Measurements from ENCODE around the gene XYLT1. TPM values are rescaled to one million over a fixed set of nuclear protein-coding genes. Genes with fewer than 3 reads are reported as not detected.

XYLT1 gene
- total RNA-seq, 1 donor from 2014 or later = 59.1 TPM

- no peak for DNase-seq (ENCODE audit: low spot score)
Measured at GRCh38 chr16:17160920-17161431, 309.8 kb downstream of the XYLT1 start.

GRCh38 chr16:17160285-17160853 lies 310.4 kb downstream of the XYLT1 start:
- no peak for DNase-seq (ENCODE audit: low spot score)

GRCh38 chr16:17159617-17160016 lies 311.1 kb downstream of the XYLT1 start:
- DNase-seq (ENCODE audit: low spot score) = no peak

- no peak for DNase-seq (ENCODE audit: low spot score)
Measured at GRCh38 chr16:17155936-17156335, 314.8 kb downstream of the XYLT1 start.

GRCh38 chr16:17155485-17155884 lies 315.3 kb downstream of the XYLT1 start:
- DNase-seq (ENCODE audit: low spot score) = no peak

- no peak for DNase-seq (ENCODE audit: low spot score)
Measured at GRCh38 chr16:17154981-17155380, 315.8 kb downstream of the XYLT1 start.

- no peak for DNase-seq (ENCODE audit: low spot score)
Measured at GRCh38 chr16:17152311-17152710, 318.4 kb downstream of the XYLT1 start.

GRCh38 chr16:17151335-17151734 lies 319.4 kb downstream of the XYLT1 start:
- DNase-seq (ENCODE audit: low spot score) = no peak

GRCh38 chr16:17149904-17150483 lies 320.8 kb downstream of the XYLT1 start:
- DNase-seq (ENCODE audit: low spot score) = no peak

GRCh38 chr16:17147942-17148341 lies 322.8 kb downstream of the XYLT1 start:
- DNase-seq (ENCODE audit: low spot score) = no peak

GRCh38 chr16:17145029-17145428 lies 325.7 kb downstream of the XYLT1 start:
- DNase-seq (ENCODE audit: low spot score) = no peak

GRCh38 chr16:17144431-17144830 lies 326.3 kb downstream of the XYLT1 start:
- no peak for DNase-seq (ENCODE audit: low spot score)

GRCh38 chr16:17143546-17144419 lies 327.0 kb downstream of the XYLT1 start:
- DNase-seq (ENCODE audit: low spot score) = no peak

- no peak for DNase-seq (ENCODE audit: low spot score)
Measured at GRCh38 chr16:17138801-17139200, 332.0 kb downstream of the XYLT1 start.

GRCh38 chr16:17135439-17135838 lies 335.3 kb downstream of the XYLT1 start:
- DNase-seq (ENCODE audit: low spot score) = no peak

GRCh38 chr16:17134586-17134985 lies 336.2 kb downstream of the XYLT1 start:
- no peak for DNase-seq (ENCODE audit: low spot score)

GRCh38 chr16:17133851-17134250 lies 336.9 kb downstream of the XYLT1 start:
- no peak for DNase-seq (ENCODE audit: low spot score)

- DNase-seq (ENCODE audit: low spot score) = no peak
Measured at GRCh38 chr16:17131351-17131750, 339.4 kb downstream of the XYLT1 start.

- no peak for DNase-seq (ENCODE audit: low spot score)
Measured at GRCh38 chr16:17130733-17131132, 340.0 kb downstream of the XYLT1 start.

GRCh38 chr16:17129971-17130370 lies 340.8 kb downstream of the XYLT1 start:
- no peak for DNase-seq (ENCODE audit: low spot score)

GRCh38 chr16:17128791-17129190 lies 342.0 kb downstream of the XYLT1 start:
- no peak for DNase-seq (ENCODE audit: low spot score)

- DNase-seq (ENCODE audit: low spot score) = no peak
Measured at GRCh38 chr16:17126156-17126555, 344.6 kb downstream of the XYLT1 start.
